AG04450 (cell line): ENCODE results near the gene RAPGEF1. TPM values are rescaled to one million over a fixed set of nuclear protein-coding genes. Genes with fewer than 3 reads are reported as not detected.

Experiments used
- CTCF ChIA-PET: fragments of 300-600, 350-600 bp; formaldehyde crosslinking; extraction: SDS; loops from one replicate; lab custom pipeline; 2022; ENCODE audit warnings: antibody characterized with exemption, inconsistent platforms; lab: Charles Lee
- POLR2A ChIA-PET: fragments of 350-600 bp; formaldehyde crosslinking; extraction: SDS; loops from one replicate; lab custom pipeline; 2021; ENCODE audit warnings: antibody characterized with exemption, inconsistent platforms; lab: Yijun Ruan, JAX
- DNase-seq: peaks from one replicate; pipeline ENCODE4 v3.0.0-alpha.2; 2011; ENCODE audit warnings: low read depth, low spot score
- H3K27ac ChIP-seq: one replicate; pipeline ENCODE4 v1.5.1; 2012; ENCODE audit warnings: low read depth, low read length, control low read depth
- H3K27me3 ChIP-seq: one replicate; pipeline ENCODE4 v1.6.0; 2012; ENCODE audit warnings: low read length; ENCODE audit not compliant: control insufficient read depth, insufficient read depth
- H3K4me3 ChIP-seq: 2 replicates; pipeline ENCODE4 v1.5.1; 2011; ENCODE audit warnings: mild to moderate bottlenecking, low read depth, low read length, control low read depth
- H3K9me3 ChIP-seq: 2 replicates; pipeline ENCODE4 v1.5.1; 2012; ENCODE audit warnings: low read length; ENCODE audit not compliant: control insufficient read depth, insufficient read depth
- polyA plus RNA-seq: library from polyadenylated mRNA; depleted of rRNA; stranded (reverse); fragments of >200 nt; gene quantifications from 2 replicates; pipeline ENCODE4 v1.2.3, GENCODE V29; 2011
- TF ChIP-seq, protein P1 (sequence below): IDR thresholded peaks from 2 replicates; pipeline ENCODE4 v1.5.1; 2011; ENCODE audit warnings: low read depth, low read length, control low read depth, inconsistent platforms

The RAPGEF1 gene
- polyA plus RNA-seq, 1 experiment: 27.6 TPM

GRCh38 chr9:131557855-131558548 is 181.9 kb downstream of the RAPGEF1 start:
- ChIA-PET POLR2A (interaction anchor here (0.6 kb wide), 1 partner anchor 27 kb away, joined by 5 read pairs; no protein-coding TSS in a partner anchor), CTCF (no interaction called here)
- no peak overlapping the region for H3K27ac ChIP-seq
- peaks cover 30% of the 10 kb centered on the region for H3K9me3 ChIP-seq
- H3K27me3 ChIP-seq: peaks cover 29% of the 10 kb centered on the region
- DNase-seq: no peak
- no peak overlapping the region for H3K4me3 ChIP-seq
- TF ChIP-seq, protein P1, sequence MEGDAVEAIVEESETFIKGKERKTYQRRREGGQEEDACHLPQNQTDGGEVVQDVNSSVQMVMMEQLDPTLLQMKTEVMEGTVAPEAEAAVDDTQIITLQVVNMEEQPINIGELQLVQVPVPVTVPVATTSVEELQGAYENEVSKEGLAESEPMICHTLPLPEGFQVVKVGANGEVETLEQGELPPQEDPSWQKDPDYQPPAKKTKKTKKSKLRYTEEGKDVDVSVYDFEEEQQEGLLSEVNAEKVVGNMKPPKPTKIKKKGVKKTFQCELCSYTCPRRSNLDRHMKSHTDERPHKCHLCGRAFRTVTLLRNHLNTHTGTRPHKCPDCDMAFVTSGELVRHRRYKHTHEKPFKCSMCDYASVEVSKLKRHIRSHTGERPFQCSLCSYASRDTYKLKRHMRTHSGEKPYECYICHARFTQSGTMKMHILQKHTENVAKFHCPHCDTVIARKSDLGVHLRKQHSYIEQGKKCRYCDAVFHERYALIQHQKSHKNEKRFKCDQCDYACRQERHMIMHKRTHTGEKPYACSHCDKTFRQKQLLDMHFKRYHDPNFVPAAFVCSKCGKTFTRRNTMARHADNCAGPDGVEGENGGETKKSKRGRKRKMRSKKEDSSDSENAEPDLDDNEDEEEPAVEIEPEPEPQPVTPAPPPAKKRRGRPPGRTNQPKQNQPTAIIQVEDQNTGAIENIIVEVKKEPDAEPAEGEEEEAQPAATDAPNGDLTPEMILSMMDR: no peak

DNA sequence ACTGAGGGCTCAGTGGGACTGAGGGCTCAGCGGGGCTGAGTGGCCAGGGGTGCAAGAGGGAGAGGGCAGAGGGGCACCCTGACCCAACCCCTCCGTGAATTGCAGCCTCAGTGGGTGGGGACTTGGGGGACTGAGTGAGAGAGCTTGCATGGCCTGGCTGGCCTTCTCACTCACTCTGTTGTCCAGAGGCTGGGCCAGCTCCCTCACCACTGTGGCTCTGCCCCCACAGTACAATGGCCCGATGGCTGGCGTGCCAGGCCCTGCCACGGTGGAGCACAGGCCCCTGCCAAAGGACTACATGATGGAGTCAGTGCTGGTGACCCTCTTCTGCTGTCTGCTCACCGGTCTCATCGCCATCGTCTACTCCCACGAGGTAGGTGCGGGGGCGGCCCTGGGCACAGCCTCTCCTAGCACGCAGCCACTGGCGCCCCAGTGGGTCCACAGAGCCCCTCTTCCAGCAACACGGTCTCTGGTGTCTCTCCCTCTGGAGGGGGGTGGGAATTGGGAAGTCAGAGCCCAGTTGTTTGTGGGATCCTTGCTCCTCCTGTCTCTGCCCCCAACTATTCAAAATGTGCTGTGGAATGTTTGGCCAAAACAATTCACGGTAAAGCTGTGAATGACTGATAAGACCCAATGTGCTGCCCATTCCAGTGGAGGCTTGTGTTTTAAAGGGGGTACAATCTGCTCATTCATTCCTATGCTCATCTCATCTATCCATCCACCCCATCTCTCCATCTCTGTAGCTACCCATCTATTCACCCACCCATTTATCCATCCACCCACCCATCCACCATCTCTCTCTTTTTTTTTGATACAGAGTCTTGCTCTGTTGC is 183.8 kb downstream of the RAPGEF1 start:
- TF ChIP-seq, protein P1: no peak

GRCh38 chr9:131554843-131555351 is 185.0 kb downstream of the RAPGEF1 start:
- H3K27me3 ChIP-seq: peaks cover 40% of the 10 kb centered on the region
- TF ChIP-seq, protein P1: no peak
- no peak for DNase-seq
- ChIA-PET CTCF (no interaction called here), POLR2A (no interaction called here)
- no peak overlapping the region for H3K4me3 ChIP-seq
- peaks cover 19% of the 10 kb centered on the region for H3K9me3 ChIP-seq
- H3K27ac ChIP-seq: no peak overlapping the region

More for the DNA sequence above, 183.8 kb downstream of the RAPGEF1 start:
- no peak overlapping the region for H3K4me3 ChIP-seq
- H3K27ac ChIP-seq: no peak overlapping the region
- ChIA-PET POLR2A (interaction anchor here (0.6 kb wide), 1 partner anchor 426 kb away, joined by 3 read pairs; no protein-coding TSS in a partner anchor), CTCF (interaction anchor here (0.6 kb wide), 1 partner anchor 116 kb away, joined by 4 read pairs; no protein-coding TSS in a partner anchor)
- H3K27me3 ChIP-seq: peaks cover 34% of the 10 kb centered on the region
- peaks cover 23% of the 10 kb centered on the region for H3K9me3 ChIP-seq
- no peak for DNase-seq

GRCh38 chr9:131554087-131554842 is 185.6 kb downstream of the RAPGEF1 start:
- DNase-seq: no peak
- TF ChIP-seq, protein P1: no peak
- POLR2A ChIA-PET: no interaction called here
- CTCF ChIA-PET: interaction anchor here (0.6 kb wide), 1 partner anchor 16 kb away, joined by 3 read pairs; no protein-coding TSS in a partner anchor
- H3K9me3 ChIP-seq: peaks cover 19% of the 10 kb centered on the region
- no peak overlapping the region for H3K4me3 ChIP-seq
- H3K27ac ChIP-seq: no peak overlapping the region
- H3K27me3 ChIP-seq: peaks cover 42% of the 10 kb centered on the region
